Skeletal muscle tissue (tissue), 4 donors: ENCODE results near the gene SLC43A1. TPM values are rescaled to one million over a fixed set of nuclear protein-coding genes. Genes with fewer than 3 reads are reported as not detected.

Experiments used
- H3K27ac ChIP-seq: one replicate; pipeline ENCODE4 v1.7.0; 2013; ENCODE audit warnings: mild to moderate bottlenecking, low read depth, low read length, inconsistent platforms
- H3K27me3 ChIP-seq, 3 donors: one replicate each; pipeline ENCODE4 v1.7.0; 2013; ENCODE audit warnings: low read length in 3 of 3; ENCODE audit not compliant: control insufficient read depth in 3 of 3, insufficient read depth in 3 of 3
- H3K36me3 ChIP-seq, 3 donors: one replicate each; pipeline ENCODE4 v1.7.0; 2013; ENCODE audit warnings: low read length in 3 of 3; ENCODE audit not compliant: control insufficient read depth in 3 of 3, insufficient read depth in 3 of 3
- H3K4me1 ChIP-seq, 3 donors: one replicate each; pipeline ENCODE4 v1.7.0; 2013; ENCODE audit warnings: low read length in 3 of 3, mild to moderate bottlenecking in 3 of 3; ENCODE audit not compliant: control insufficient read depth in 3 of 3, insufficient read depth in 3 of 3
- H3K4me3 ChIP-seq, 3 donors: one replicate each; pipeline ENCODE4 v1.7.0; 2013; ENCODE audit warnings: low read length in 3 of 3
- H3K9ac ChIP-seq, 3 donors: one replicate each; pipeline ENCODE4 v1.7.0; 2013; ENCODE audit warnings: low read length in 3 of 3, mild to moderate bottlenecking in 3 of 3, moderate library complexity in 2 of 3, low read depth in 1 of 3
- H3K9me3 ChIP-seq, 3 donors: one replicate each; pipeline ENCODE4 v1.7.0; 2013; ENCODE audit warnings: low read length in 3 of 3; ENCODE audit not compliant: control insufficient read depth in 3 of 3
- total RNA-seq: library from RNA; depleted of rRNA; stranded (reverse); fragments of >200 nt; gene quantifications from one replicate; pipeline ENCODE4 v1.2.3, GENCODE V29; 2014
- donor health status: Osteomylitis.

Gene SLC43A1
- total RNA-seq, 1 donor from 2014 or later: 18.3 TPM

DNA sequence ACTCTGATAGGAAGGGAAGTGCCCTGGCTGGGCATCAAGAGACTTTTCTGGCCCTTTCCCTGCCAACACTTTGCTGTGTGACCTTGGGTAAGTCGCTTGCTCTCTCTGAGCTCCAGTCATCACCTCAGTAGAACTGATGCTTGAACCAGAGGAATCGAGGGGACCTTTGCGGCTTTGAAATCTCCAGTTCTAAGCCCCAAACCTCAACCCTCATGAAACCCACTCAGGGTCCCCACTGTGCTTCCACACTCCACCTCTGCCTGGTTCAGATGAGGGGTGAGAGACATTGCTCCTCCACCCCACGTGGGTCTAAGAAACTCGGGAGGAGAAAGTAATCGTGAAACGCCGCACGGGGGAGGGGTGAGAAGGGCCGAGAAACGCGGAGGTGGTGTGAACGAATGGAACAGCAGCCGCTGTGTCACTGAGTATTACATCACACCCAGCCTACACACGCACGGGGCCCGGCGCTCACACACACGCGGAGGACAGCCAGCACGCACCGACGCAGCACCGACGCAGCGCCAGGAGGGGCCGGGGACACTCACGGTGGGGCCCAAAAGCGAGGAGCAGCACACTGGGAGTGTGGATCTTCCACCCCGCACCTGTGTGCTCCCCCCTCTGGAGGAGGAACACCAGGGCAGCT, 50.8 kb downstream of the SLC43A1 start:
- H3K4me1 ChIP-seq: peaks cover 4 to 11% (median 10%) of the 10 kb centered on the region in 3 donors
- peaks cover 14 to 22% (median 17%) of the 10 kb centered on the region in 3 donors for H3K27me3 ChIP-seq

DNA sequence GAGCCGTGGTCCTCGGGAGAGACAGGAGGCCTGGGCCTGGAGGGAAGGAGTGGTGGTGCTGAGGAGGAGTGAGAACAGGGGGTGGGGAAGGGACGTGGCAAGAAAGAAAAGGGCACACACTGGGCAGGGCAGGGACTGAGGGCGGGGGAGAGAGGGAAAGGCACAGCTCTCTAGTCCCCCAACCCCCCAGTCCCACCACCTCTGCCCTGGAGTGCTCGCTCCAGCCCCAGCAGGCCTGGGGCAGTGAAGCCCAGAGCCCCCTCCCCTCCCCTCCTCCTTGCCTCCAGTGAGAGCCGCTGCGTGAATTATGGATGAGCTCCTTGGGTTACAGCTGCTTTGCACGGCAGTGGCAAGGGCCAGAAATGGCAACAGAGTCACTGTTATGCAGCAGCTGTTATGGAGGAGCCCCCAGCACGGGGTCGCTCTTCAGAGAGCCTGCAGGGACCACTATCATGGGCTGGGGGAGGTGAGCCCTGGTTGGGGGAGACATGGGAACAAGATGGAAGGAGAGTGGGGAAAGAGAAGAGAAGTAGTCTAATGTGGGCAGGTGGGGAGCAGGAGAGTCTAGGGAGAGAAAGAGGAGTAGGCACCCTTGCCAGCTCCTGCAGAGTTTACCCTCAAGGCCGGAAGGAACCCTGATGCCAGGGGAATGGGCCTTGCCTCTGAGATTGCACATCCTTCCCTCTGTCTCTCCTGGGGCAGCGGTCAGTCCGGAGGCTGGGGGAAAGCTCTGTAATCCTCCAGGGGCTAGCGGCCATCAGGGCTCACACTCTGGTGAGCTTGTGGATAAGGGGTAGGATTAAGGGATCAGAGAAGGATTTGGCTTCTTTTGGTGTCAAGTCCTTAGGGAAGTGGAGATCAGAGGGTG, 51.6 kb downstream of the SLC43A1 start:
- Histone ChIP-seq H3K36me3 (no peaks in the 10 kb centered on the region), H3K4me3 (no peak overlapping the region), H3K9ac (no peak overlapping the region), H3K27me3 (peaks cover 21 to 29% (median 24%) of the 10 kb centered on the region in 3 donors), H3K9me3 (no peaks in the 10 kb centered on the region), H3K27ac (no peak overlapping the region), H3K4me1 (peaks cover 10 to 18% (median 18%) of the 10 kb centered on the region in 3 donors)

More for the DNA sequence above, 50.8 kb downstream of the SLC43A1 start:
- no peaks in the 10 kb centered on the region for H3K36me3 ChIP-seq
- H3K27ac ChIP-seq: no peak overlapping the region
- no peak overlapping the region for H3K9ac ChIP-seq
- no peak overlapping the region for H3K4me3 ChIP-seq
- no peaks in the 10 kb centered on the region for H3K9me3 ChIP-seq

DNA sequence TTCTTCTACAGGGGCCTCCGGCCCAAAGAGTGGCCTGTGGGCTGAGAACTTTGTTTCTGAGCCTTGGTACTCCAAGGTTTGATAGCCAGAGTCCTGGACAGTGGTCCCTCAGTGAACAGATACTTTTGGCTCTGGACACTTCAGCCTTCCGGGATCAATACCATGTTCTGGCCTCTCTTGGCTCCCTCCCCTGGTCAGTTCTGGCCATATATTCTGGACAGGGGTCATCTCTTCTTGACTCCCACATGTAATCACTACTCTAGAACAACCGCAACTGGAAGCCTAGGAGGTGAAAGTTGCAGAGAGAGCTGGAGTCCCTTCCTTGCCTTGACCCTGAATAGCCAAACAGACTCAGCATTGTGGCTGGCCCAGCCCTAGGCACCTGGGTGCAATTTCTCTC, 52.9 kb downstream of the SLC43A1 start:
- no peaks in the 10 kb centered on the region for H3K36me3 ChIP-seq
- no peak overlapping the region for H3K27ac ChIP-seq
- H3K9ac ChIP-seq: no peak overlapping the region
- no peaks in the 10 kb centered on the region for H3K9me3 ChIP-seq
- peaks cover 23 to 36% (median 27%) of the 10 kb centered on the region in 3 donors for H3K27me3 ChIP-seq
- no peak overlapping the region for H3K4me3 ChIP-seq
- peaks cover 17 to 26% (median 24%) of the 10 kb centered on the region in 3 donors for H3K4me1 ChIP-seq

DNA sequence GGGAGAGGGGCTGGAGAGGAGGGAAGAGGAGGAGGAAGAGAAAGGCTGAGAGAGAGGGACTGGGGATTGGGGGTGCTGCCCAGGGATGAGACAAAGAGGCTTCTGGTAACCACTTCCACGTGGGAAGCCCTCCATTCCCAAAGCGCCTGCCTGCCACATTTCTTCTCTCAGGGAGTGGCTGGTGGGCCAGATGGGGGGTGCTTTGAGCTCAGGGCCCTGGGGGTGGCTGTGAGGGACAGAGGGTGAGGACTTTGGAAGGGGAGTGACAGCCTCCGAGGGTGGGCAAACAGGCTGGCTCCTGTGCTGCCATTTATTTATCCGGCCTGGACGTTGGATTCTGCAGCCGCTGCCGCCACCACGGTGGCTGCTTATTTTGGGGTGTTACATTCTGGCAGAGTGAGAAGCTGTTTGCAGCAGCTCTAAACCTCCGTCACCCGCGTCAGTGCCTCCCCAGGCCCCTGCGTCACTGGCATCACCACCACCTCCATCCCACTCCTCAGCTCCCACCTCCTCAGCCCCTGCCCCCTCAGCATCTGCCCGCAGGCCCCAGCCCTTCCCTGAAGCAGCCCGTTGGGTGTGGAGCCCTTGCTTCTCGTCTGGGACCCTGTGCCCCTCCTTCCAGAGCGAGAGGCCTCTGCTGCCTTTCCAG, 53.5 kb downstream of the SLC43A1 start:
- H3K27ac ChIP-seq: no peak overlapping the region
- H3K9me3 ChIP-seq: no peaks in the 10 kb centered on the region
- peaks cover 20 to 32% (median 26%) of the 10 kb centered on the region in 3 donors for H3K4me1 ChIP-seq
- H3K27me3 ChIP-seq: peaks cover 23 to 38% (median 27%) of the 10 kb centered on the region in 3 donors
- no peak overlapping the region for H3K4me3 ChIP-seq
- no peaks in the 10 kb centered on the region for H3K36me3 ChIP-seq
- H3K9ac ChIP-seq: no peak overlapping the region

DNA sequence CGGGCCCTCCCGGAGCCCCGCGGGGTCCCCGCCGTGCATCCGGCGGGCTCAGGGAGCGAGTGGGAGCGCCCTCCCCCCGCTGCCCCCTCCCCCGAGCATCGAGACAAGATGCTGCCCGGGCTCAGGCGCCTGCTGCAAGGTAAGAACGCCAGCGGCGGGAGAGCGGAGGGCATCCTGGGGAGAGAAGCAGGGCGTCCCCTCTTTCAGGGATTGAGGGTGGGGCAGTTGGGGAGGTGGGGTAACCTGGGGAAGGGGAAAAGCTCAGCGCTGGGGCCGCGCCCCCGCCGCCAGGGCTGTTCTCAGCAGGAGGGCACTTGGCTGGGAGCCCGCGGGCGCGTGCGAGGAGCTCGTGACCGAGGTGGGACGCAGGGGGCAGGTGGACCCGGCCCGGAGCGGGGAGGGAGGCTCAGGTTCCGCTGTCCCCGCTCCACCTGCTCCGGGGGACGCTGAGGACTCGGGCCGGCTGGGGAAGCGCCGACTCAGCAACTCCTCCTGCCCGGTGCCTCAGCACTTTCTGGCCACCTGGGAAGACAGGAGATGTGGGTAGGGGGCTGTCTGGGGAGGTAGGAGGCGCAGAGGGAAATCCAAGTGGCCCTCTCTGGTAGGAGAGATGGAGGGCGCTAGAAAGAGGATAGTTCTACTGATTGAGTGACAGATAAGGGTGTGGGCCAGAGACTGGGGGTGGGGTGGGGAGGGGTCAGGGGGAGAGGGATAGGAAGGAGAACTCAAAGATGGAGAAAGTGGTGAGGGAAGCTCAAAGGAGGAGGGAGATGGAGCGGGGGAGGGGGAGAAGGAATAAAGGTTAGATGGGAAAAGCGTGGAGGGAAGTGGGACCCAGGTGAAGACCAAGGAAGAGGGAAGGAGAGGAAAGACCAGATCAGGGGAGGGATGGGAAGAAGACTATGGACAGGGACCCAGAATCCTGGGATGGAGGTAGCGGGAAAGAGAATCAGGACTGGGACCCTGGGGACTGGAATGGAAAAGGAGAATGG, 54.4 kb downstream of the SLC43A1 start:
- Histone ChIP-seq H3K27ac (no peak overlapping the region), H3K4me1 (peaks cover 20 to 32% (median 26%) of the 10 kb centered on the region in 3 donors), H3K9me3 (no peaks in the 10 kb centered on the region), H3K36me3 (no peaks in the 10 kb centered on the region), H3K9ac (peak overlapping the region in 1 of 3 donors; percentile 25), H3K27me3 (peaks cover 23 to 40% (median 30%) of the 10 kb centered on the region in 3 donors), H3K4me3 (peak overlapping the region in 2 of 3 donors; percentile 13 to 20)

DNA sequence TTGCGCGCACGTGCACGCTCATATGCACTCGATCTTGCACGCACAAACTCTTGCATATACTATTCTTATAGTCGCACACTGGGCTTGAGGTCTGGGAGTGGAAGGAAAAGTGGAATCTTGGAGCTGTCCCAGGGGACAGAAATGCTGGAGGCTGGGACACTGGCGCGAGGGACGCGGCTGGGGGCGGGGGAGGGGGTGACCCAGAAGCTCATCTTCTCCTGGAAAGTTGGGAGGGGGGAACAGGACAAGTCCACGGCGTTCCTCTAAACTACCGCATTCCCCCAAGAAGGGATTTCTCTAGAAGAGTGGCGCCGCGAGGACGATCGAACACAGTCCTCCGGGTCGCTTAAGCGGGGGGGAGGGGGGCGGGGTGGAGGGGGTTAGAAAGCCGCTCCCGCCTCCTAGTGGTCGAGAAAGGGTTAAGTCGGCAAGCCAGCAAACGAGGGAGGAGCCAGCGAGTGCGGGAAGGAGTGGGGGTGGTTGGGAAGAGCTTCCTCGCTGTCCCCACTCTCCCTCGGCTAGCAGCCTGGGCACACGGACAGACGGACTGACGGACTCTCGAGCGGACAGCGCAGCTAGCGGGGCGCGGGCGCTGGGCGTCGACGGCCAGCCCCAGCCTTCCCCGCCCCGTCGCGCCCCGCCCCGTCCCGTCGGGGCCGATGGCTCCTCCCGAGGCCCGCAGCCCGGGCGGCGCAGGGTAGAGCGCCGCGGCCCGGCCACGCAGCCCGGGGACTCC, 55.3 kb downstream of the SLC43A1 start, which contains the start of gene RTN4RL2:
Gene RTN4RL2 (plus strand): TSS at position 507 of the 736 bp plus-strand sequence. CDS start 338 bp downstream, outside the sequence.
- Histone ChIP-seq H3K4me3 (peak within 1 kb of the TSS; percentile 62 to 69 (median 64)), H3K4me1 (peaks cover 20 to 32% (median 26%) of the 10 kb centered on the region in 3 donors), H3K27me3 (peaks cover 23 to 40% (median 30%) of the 10 kb centered on the region in 3 donors), H3K36me3 (no peaks in the 10 kb centered on the region), H3K27ac (no peak within 1 kb of the TSS), H3K9me3 (no peaks in the 10 kb centered on the region), H3K9ac (peak within 1 kb of the TSS in 2 of 3 donors; percentile 14 to 60)

DNA sequence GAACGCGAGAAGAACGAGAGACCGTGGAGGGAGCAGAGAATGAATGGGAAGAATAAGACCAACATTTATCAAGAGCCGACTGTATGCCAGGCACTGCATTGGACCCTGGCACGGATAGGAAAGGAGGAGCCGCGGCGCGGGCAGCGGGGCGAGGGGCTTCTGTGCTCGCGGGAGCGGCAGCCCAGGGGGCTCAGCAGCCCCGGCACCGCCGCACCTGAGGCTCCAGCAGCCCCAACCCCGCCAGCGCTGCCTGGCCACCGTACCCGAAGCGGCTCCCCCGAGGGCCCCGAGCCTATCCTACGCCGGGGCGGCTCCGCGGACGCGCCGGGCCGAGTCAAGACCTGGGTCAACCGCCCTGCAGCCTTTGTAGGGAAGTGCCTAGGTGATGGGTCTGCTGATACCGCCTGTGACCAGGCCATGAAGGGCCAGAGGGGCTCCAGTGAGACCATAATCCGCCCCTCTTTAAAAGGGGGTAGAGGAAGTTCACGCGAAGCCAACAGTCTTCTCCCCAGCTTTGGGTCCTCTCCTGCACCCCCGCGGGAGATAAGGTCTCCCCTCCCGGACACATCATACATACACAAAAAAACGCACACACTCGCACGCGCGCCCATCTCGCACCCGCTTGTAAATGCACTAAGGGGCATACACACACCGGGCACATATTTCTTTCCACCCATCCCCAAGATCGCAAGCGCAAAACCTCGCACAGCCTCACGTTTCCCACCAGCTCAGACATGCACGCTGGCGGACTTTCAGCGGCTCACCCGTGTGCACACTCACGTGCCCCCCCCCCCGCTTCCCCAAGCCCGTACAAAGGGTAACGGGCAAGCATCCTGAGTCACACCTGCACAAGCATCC, 56.1 kb downstream of the SLC43A1 start:
- peak overlapping the region in 2 of 3 donors; percentile 32 to 60 for H3K9ac ChIP-seq
- peaks cover 20 to 32% (median 22%) of the 10 kb centered on the region in 3 donors for H3K4me1 ChIP-seq
- peak overlapping the region; percentile 64 to 69 (median 65) for H3K4me3 ChIP-seq
- no peaks in the 10 kb centered on the region for H3K9me3 ChIP-seq
- peaks cover 23 to 40% (median 26%) of the 10 kb centered on the region in 3 donors for H3K27me3 ChIP-seq
- no peak overlapping the region for H3K27ac ChIP-seq
- no peaks in the 10 kb centered on the region for H3K36me3 ChIP-seq
